Measurements from ENCODE around the gene OR8K3.

DNA sequence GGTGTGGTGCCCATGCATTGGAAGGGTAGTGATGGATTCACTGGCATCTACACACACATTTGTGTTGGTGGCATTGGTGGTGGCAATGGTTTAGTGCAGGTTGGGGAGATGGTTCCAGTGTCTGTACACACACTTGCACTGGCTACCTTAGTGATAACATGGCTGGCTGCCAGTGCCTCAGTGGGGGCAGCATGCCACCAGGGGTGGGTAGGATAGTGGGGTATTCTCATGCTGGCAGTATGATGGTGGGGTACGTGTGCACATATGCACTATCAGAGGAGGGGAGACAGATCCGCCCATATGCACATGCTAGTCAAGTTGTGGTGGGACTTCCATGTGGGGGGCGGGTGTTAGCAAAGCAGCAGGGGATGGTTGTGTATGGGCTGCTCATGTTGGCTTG is 7.1 kb upstream of the OR8K3 start:
- TF ChIP-seq, protein P1, sequence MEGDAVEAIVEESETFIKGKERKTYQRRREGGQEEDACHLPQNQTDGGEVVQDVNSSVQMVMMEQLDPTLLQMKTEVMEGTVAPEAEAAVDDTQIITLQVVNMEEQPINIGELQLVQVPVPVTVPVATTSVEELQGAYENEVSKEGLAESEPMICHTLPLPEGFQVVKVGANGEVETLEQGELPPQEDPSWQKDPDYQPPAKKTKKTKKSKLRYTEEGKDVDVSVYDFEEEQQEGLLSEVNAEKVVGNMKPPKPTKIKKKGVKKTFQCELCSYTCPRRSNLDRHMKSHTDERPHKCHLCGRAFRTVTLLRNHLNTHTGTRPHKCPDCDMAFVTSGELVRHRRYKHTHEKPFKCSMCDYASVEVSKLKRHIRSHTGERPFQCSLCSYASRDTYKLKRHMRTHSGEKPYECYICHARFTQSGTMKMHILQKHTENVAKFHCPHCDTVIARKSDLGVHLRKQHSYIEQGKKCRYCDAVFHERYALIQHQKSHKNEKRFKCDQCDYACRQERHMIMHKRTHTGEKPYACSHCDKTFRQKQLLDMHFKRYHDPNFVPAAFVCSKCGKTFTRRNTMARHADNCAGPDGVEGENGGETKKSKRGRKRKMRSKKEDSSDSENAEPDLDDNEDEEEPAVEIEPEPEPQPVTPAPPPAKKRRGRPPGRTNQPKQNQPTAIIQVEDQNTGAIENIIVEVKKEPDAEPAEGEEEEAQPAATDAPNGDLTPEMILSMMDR (IDR thresholded peaks at IDR 0.05; ENCODE audit: low read depth, low read length, missing input control), result no peak
- TF ChIP-seq, protein P2, sequence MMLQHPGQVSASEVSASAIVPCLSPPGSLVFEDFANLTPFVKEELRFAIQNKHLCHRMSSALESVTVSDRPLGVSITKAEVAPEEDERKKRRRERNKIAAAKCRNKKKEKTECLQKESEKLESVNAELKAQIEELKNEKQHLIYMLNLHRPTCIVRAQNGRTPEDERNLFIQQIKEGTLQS (IDR thresholded peaks at IDR 0.05), result no peak
- TF ChIP-seq TAF1 (conservative IDR thresholded peaks at IDR 0.05) (no peak), YY1 (IDR thresholded peaks at IDR 0.05) (no peak), GABPA (IDR thresholded peaks at IDR 0.05 in 1 of 2, conservative IDR thresholded peaks at IDR 0.05 in 1 of 2) (no peak), RXRA (IDR thresholded peaks at IDR 0.05) (no peak), EGR1 (IDR thresholded peaks at IDR 0.05; ENCODE audit: low read depth in 2 of 2) (no peak), JUND (IDR thresholded peaks at IDR 0.05) (no peak), FOXA1 (IDR thresholded peaks at IDR 0.05) (no peak), RAD21 (IDR thresholded peaks at IDR 0.05) (no peak)
- TF ChIP-seq, protein P3, sequence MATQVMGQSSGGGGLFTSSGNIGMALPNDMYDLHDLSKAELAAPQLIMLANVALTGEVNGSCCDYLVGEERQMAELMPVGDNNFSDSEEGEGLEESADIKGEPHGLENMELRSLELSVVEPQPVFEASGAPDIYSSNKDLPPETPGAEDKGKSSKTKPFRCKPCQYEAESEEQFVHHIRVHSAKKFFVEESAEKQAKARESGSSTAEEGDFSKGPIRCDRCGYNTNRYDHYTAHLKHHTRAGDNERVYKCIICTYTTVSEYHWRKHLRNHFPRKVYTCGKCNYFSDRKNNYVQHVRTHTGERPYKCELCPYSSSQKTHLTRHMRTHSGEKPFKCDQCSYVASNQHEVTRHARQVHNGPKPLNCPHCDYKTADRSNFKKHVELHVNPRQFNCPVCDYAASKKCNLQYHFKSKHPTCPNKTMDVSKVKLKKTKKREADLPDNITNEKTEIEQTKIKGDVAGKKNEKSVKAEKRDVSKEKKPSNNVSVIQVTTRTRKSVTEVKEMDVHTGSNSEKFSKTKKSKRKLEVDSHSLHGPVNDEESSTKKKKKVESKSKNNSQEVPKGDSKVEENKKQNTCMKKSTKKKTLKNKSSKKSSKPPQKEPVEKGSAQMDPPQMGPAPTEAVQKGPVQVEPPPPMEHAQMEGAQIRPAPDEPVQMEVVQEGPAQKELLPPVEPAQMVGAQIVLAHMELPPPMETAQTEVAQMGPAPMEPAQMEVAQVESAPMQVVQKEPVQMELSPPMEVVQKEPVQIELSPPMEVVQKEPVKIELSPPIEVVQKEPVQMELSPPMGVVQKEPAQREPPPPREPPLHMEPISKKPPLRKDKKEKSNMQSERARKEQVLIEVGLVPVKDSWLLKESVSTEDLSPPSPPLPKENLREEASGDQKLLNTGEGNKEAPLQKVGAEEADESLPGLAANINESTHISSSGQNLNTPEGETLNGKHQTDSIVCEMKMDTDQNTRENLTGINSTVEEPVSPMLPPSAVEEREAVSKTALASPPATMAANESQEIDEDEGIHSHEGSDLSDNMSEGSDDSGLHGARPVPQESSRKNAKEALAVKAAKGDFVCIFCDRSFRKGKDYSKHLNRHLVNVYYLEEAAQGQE (IDR thresholded peaks at IDR 0.05), result no peak
- TF ChIP-seq, protein P4, sequence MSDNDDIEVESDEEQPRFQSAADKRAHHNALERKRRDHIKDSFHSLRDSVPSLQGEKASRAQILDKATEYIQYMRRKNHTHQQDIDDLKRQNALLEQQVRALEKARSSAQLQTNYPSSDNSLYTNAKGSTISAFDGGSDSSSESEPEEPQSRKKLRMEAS (IDR thresholded peaks at IDR 0.05), result no peak
